Tibial artery (tissue), 4 donors: ENCODE data around the gene KLK15.

Source experiments
- DNase-seq, 2 donors: peaks; one replicate each; pipeline ENCODE4 v3.0.0-alpha.2; 2019
- H3K27ac ChIP-seq, 2 donors: fragments of 200-600 bp; sonication (generic) in 1 of 2; 1 replicate in 1 of 2; 2 replicates in 1 of 2; pipeline ENCODE4 v1.5.1; 2018 to 2019; ENCODE audit warnings: mild to moderate bottlenecking in 1 of 2
- H3K27me3 ChIP-seq, 2 donors: fragments of 200-600 bp; sonication (generic) in 1 of 2; one replicate each; pipeline versions ENCODE4 v1.5.1 to v1.6.0; 2016 to 2019
- H3K36me3 ChIP-seq, 3 donors: fragments of 200-600 bp; sonication (generic) in 2 of 3; one replicate each; pipeline ENCODE4 v1.5.1; 2016 to 2019; ENCODE audit warnings: mild to moderate bottlenecking in 2 of 3
- H3K4me1 ChIP-seq, 4 donors: fragments of 200-600 bp; sonication (generic) in 2 of 4; 1 replicate in 3 of 4; 2 replicates in 1 of 4; pipeline ENCODE4 v1.5.1; 2016 to 2019
- H3K4me3 ChIP-seq, 2 donors: fragments of 200-600 bp; sonication (generic) in 1 of 2; 1 replicate in 1 of 2; 2 replicates in 1 of 2; pipeline ENCODE4 v1.5.1; 2018 to 2019; ENCODE audit warnings: mild to moderate bottlenecking in 2 of 2
- H3K9me3 ChIP-seq, 3 donors: fragments of 200-600 bp; sonication (generic) in 1 of 3; one replicate each; pipeline ENCODE4 v1.5.1; 2016 to 2019
- intact Hi-C: fragments of 100-400 bp; cut with DNase I; formaldehyde crosslinking; loops from one replicate; pipeline ENCODE4 v1.15.0; 2023; ENCODE audit warnings: low total_unique reads
- TF ChIP-seq, protein P1 (sequence below), 2 experiments: fragments of 200-600 bp in 1 of 2; fragments of 450-650 bp in 1 of 2; IDR thresholded peaks; one replicate each; pipeline ENCODE4 v1.5.1; 2017 to 2019; ENCODE audit warnings: antibody characterized with exemption in 2 of 2, mild to moderate bottlenecking in 1 of 2, moderate library complexity in 1 of 2

The KLK15 gene

DNA sequence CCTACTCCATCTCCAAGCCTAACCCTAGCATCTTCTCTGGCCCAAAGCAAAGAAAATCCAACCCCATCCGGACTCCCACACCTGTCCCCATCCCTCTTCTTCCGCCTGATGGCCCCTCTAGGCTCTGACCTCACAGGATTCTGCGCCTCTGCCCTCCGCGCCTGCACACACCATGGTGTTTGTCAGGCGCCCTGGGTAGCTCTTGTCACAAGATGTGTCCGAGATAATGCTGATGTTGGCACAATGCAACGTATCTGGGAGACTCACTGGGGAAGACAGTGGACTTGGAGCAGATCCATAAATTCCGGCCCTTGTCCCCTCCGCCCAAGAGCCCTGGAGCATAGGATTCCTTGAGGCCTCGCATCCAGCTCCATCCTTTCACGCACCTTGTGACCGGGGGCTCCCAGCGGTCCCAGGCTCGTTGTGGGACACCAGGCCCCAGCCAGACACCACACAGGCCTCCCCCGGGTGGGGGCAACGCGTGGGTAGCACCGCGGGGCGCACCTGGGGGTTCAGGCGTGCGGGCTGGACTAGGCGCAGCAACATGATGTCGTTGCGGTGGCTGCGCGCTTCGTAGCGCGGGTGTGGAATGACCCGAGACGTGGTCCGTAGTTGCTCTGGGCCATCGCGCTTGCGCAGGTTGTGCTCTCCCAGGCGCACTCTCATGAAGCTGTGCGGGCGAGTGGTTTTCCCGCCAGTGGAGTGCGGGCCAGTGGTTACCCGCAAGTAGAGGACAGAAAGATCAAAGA is 6.7 kb downstream of the KLK15 start:
- TF ChIP-seq, protein P1, sequence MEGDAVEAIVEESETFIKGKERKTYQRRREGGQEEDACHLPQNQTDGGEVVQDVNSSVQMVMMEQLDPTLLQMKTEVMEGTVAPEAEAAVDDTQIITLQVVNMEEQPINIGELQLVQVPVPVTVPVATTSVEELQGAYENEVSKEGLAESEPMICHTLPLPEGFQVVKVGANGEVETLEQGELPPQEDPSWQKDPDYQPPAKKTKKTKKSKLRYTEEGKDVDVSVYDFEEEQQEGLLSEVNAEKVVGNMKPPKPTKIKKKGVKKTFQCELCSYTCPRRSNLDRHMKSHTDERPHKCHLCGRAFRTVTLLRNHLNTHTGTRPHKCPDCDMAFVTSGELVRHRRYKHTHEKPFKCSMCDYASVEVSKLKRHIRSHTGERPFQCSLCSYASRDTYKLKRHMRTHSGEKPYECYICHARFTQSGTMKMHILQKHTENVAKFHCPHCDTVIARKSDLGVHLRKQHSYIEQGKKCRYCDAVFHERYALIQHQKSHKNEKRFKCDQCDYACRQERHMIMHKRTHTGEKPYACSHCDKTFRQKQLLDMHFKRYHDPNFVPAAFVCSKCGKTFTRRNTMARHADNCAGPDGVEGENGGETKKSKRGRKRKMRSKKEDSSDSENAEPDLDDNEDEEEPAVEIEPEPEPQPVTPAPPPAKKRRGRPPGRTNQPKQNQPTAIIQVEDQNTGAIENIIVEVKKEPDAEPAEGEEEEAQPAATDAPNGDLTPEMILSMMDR (IDR thresholded peaks at IDR 0.05) = no peak
- no peak for DNase-seq
- no peaks in the 10 kb centered on the region for H3K9me3 ChIP-seq
- no peak overlapping the region for H3K27ac ChIP-seq
- no peaks in the 10 kb centered on the region for H3K36me3 ChIP-seq
- H3K27me3 ChIP-seq = peaks cover 0 to 52% of the 10 kb centered on the region in 2 donors
- H3K4me1 ChIP-seq = no peaks in the 10 kb centered on the region
- intact Hi-C loops = no loop called here
- H3K4me3 ChIP-seq = no peak overlapping the region

DNA sequence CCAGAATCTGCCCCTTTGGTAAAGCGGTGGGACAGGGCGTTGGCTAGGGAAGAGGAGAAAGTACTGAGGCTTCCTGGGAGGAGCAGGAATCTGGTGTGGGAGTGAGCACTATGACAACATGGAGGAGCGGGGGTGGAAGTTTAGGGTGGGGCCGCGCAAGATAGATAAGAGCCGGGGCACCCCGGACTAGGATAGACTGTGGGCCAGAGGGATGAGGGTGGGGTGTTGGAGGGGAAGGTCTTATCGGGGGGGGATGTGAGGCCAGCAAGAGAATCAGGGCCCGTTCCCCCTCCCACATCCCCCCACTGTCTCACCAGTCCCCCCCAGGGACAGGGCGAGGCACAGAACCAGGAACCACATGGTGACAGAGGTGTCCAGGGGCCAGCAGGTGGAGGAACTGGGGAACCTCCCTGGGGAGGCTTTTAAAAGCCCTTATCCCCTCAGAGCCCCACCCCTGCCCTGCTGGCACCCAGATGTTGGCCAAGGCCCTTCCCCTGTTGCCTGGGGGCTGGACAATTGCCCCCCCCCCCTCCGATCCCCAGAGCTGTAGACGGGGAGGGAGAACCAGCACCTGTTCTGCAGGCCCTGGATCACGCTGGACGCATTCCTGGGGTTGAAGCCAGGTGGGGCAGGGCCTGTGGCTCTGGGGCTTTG is 9.9 kb downstream of the KLK15 start, which contains the start of gene KLK1:
TSS of gene KLK1 (minus strand) at position 399 of the 654 bp plus-strand sequence. CDS start at position 360, 39 bp downstream.
- Histone ChIP-seq H3K9me3 (no peaks in the 10 kb centered on the region), H3K27me3 (peaks cover 0 to 63% of the 10 kb centered on the region in 2 donors), H3K4me1 (peaks cover 0 to 9% (median 0%) of the 10 kb centered on the region in 4 donors), H3K36me3 (no peaks in the 10 kb centered on the region), H3K4me3 (no peak within 1 kb of the TSS), H3K27ac (no peak within 1 kb of the TSS)
- TF ChIP-seq, protein P1 (IDR thresholded peaks at IDR 0.05) = no peak
- DNase-seq = no peak
- intact Hi-C loops = no loop called here

DNA sequence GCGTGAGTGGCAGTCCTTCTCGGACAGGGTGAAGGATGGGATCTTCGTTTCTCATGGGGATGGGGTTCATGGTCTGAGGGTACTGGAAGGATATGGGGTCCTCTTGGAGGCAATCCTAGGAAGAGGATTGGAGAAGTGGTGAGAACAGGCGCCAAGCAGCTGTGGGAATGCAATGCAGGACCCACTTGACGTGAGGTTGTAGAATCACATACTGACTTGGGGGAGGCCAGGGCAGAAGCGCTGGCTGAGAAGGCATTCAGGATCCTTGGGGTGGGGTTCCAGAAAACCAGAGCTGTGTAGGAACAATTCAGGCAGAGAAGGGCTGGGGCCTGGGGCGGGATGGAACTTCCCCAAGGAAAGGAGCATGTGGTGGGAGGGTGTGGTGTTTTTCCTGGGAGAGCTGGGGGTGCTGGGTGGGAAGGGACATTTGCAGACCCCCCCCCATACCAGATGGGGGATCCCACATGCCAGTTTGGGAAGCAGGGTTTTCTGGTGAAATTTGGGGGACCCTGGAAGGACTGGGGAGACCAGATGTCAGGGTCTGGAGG is 10.6 kb downstream of the KLK15 start:
- Histone ChIP-seq H3K4me1 (peaks cover 0 to 16% (median 2%) of the 10 kb centered on the region in 4 donors), H3K27ac (no peak overlapping the region), H3K27me3 (peaks cover 0 to 68% of the 10 kb centered on the region in 2 donors), H3K4me3 (no peak overlapping the region), H3K9me3 (no peaks in the 10 kb centered on the region), H3K36me3 (no peaks in the 10 kb centered on the region)
- DNase-seq = no peak
- intact Hi-C loops = no loop called here
- TF ChIP-seq, protein P1 (IDR thresholded peaks at IDR 0.05) = no peak

DNA sequence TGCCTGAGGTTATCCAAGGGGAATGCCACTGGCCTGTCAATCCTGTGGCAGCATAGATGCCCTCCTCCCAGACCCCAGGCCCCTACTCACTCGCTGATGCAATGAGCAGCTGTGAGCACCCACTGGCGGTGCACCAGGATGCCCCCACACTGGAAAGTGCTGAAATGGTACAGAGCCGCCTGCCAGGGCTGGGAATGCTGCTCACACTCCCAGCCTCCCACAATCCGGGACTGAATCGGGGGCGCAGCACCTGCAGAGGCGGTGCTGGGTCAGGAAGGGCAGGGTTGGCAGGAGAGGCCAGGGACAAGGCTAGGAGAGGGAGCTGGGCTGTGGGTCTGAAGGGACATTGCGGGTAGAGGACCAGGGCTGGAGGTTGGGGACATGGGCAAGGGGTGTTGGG is 11.8 kb downstream of the KLK15 start:
- DNase-seq = no peak
- H3K9me3 ChIP-seq = no peaks in the 10 kb centered on the region
- TF ChIP-seq, protein P1 (IDR thresholded peaks at IDR 0.05) = no peak
- peaks cover 0 to 16% (median 2%) of the 10 kb centered on the region in 4 donors for H3K4me1 ChIP-seq
- no peaks in the 10 kb centered on the region for H3K36me3 ChIP-seq
- peaks cover 0 to 72% of the 10 kb centered on the region in 2 donors for H3K27me3 ChIP-seq
- H3K4me3 ChIP-seq = no peak overlapping the region
- intact Hi-C loops = no loop called here
- H3K27ac ChIP-seq = no peak overlapping the region

DNA sequence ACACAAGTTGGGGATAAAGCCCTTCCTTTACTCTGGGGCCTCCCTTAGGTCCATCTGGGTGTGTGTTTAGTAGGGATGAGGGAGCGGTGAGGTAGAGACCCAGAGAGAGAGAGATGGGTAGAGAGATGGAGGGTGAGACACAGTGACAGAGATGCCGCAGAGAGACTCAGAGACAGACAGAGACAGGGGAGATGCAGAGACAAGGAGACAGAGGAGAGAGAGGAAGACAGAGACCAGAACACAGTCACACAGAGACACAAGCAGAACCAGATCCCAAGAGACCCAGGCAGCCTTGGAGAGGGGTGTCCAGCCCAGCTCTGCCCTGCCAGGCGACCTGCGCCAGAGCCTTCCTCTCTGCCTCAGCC is 12.1 kb downstream of the KLK15 start:
- intact Hi-C loops = no loop called here
- no peaks in the 10 kb centered on the region for H3K36me3 ChIP-seq
- no peaks in the 10 kb centered on the region for H3K9me3 ChIP-seq
- TF ChIP-seq, protein P1 (IDR thresholded peaks at IDR 0.05) = no peak
- peaks cover 0 to 16% (median 2%) of the 10 kb centered on the region in 4 donors for H3K4me1 ChIP-seq
- DNase-seq = no peak
- H3K27me3 ChIP-seq = peaks cover 0 to 68% of the 10 kb centered on the region in 2 donors
- no peak overlapping the region for H3K27ac ChIP-seq
- no peak overlapping the region for H3K4me3 ChIP-seq
